Activated gamma-delta T cell treated with Interleukin-2 at 50 U/mL for 16 hours (primary cell): ENCODE measurements around the gene ATP2A1.
"Not testable (repeated sequence)": the region's sequence is repeated elsewhere in the genome, so short reads cannot be mapped to it uniquely, and the experiment has no call there.

Source experiments
- DNase-seq: peaks from one replicate; pipeline ENCODE4 v3.0.0-alpha.2; 2020

The ATP2A1 gene

GRCh38 chr16:28863929-28864793 lies 14.1 kb upstream of the ATP2A1 start:
- DNase-seq: no peak

- DNase-seq: no peak
These were observed 13.1 kb upstream of the ATP2A1 start for GRCh38 chr16:28865001-28865688.

GRCh38 chr16:28865722-28866453 lies 12.4 kb upstream of the ATP2A1 start:
- no peak for DNase-seq

GRCh38 chr16:28866454-28866804 lies 11.9 kb upstream of the ATP2A1 start:
- no peak for DNase-seq

- no peak for DNase-seq
These were observed 11.0 kb upstream of the ATP2A1 start for GRCh38 chr16:28867241-28867640.

- DNase-seq: not testable (repeated sequence)
These were observed 10.6 kb upstream of the ATP2A1 start for GRCh38 chr16:28867646-28868045.

- DNase-seq: no peak
These were observed 9.1 kb upstream of the ATP2A1 start for GRCh38 chr16:28869201-28869600.

GRCh38 chr16:28872952-28873351 lies 5.3 kb upstream of the ATP2A1 start:
- DNase-seq: no peak

GRCh38 chr16:28873543-28874201 lies 4.6 kb upstream of the ATP2A1 start:
- DNase-seq: peak; percentile 55

- DNase-seq: no peak
These were observed 3.9 kb upstream of the ATP2A1 start for GRCh38 chr16:28874406-28874805.

GRCh38 chr16:28875134-28876018 lies 2.9 kb upstream of the ATP2A1 start:
- DNase-seq: no peak

- no peak for DNase-seq
These were observed 2.1 kb upstream of the ATP2A1 start for GRCh38 chr16:28876019-28876659.

- DNase-seq: no peak
These were observed 1.2 kb upstream of the ATP2A1 start for GRCh38 chr16:28876973-28877654.

- no peak for DNase-seq
These were observed 660 bp upstream of the ATP2A1 start for GRCh38 chr16:28877655-28878000.

- DNase-seq: no peak
These were observed 1.1 kb downstream of the ATP2A1 start for GRCh38 chr16:28879261-28879840.

- peak; percentile 88 for DNase-seq
These were observed 1.7 kb downstream of the ATP2A1 start for GRCh38 chr16:28879841-28880588.

- DNase-seq: no peak
These were observed 2.3 kb downstream of the ATP2A1 start for GRCh38 chr16:28880589-28880915.

- DNase-seq: no peak
These were observed 2.7 kb downstream of the ATP2A1 start for GRCh38 chr16:28880955-28881354.

GRCh38 chr16:28881565-28881964 lies 3.3 kb downstream of the ATP2A1 start:
- DNase-seq: not testable (repeated sequence)

- no peak for DNase-seq
These were observed 4.4 kb downstream of the ATP2A1 start for GRCh38 chr16:28882551-28883160.
